Measurements from ENCODE around the gene FRMD8. TPM values are rescaled to one million over a fixed set of nuclear protein-coding genes. Genes with fewer than 3 reads are reported as not detected.

FRMD8 gene
- polyA plus RNA-seq, 1 donor from 2014 or later, result 22.2 TPM

- Histone ChIP-seq H3K9me3 (ENCODE audit: low read length) (no peaks in the 10 kb centered on the region), H3K27me3 (ENCODE audit: insufficient read depth, low read depth, low read length) (no peaks in the 10 kb centered on the region), H3K4me2 (ENCODE audit: low read length) (no peak overlapping the region), H3K36me3 (ENCODE audit: insufficient read depth, low read length) (no peaks in the 10 kb centered on the region), H3K4me3 (ENCODE audit: low read length) (no peak overlapping the region), H4K20me1 (ENCODE audit: insufficient read depth) (no peaks in the 10 kb centered on the region), H3K79me2 (replicated peaks; ENCODE audit: insufficient read depth, low read length) (no peaks in the 10 kb centered on the region), H3F3A (ENCODE audit: insufficient read depth, low read length, poor library complexity, severe bottlenecking) (no peaks in the 10 kb centered on the region), H3K27ac (ENCODE audit: low read length) (no peak overlapping the region), H3K9me2 (ENCODE audit: insufficient read depth, low read length) (no peaks in the 10 kb centered on the region), H3K9ac (ENCODE audit: low read length) (no peak overlapping the region), H2AFZ (ENCODE audit: low read depth, low read length) (no peak overlapping the region)
- TF ChIP-seq SMC3 (conservative IDR thresholded peaks at IDR 0.05; ENCODE audit: poor library complexity), result no peak
- no peak for TF ChIP-seq TAF1 (IDR thresholded peaks at IDR 0.05; ENCODE audit: low read depth)
- TF ChIP-seq CTCF (IDR thresholded peaks at IDR 0.05; ENCODE audit: poor library complexity, severe bottlenecking), result no peak
- no peak for TF ChIP-seq EZH2 (IDR thresholded peaks at IDR 0.05; ENCODE audit: borderline replicate concordance, insufficient read depth, low read length, poor library complexity, severe bottlenecking)
- no peak for TF ChIP-seq MXI1 (conservative IDR thresholded peaks at IDR 0.05; ENCODE audit: poor library complexity, severe bottlenecking)
- TF ChIP-seq, protein P1, sequence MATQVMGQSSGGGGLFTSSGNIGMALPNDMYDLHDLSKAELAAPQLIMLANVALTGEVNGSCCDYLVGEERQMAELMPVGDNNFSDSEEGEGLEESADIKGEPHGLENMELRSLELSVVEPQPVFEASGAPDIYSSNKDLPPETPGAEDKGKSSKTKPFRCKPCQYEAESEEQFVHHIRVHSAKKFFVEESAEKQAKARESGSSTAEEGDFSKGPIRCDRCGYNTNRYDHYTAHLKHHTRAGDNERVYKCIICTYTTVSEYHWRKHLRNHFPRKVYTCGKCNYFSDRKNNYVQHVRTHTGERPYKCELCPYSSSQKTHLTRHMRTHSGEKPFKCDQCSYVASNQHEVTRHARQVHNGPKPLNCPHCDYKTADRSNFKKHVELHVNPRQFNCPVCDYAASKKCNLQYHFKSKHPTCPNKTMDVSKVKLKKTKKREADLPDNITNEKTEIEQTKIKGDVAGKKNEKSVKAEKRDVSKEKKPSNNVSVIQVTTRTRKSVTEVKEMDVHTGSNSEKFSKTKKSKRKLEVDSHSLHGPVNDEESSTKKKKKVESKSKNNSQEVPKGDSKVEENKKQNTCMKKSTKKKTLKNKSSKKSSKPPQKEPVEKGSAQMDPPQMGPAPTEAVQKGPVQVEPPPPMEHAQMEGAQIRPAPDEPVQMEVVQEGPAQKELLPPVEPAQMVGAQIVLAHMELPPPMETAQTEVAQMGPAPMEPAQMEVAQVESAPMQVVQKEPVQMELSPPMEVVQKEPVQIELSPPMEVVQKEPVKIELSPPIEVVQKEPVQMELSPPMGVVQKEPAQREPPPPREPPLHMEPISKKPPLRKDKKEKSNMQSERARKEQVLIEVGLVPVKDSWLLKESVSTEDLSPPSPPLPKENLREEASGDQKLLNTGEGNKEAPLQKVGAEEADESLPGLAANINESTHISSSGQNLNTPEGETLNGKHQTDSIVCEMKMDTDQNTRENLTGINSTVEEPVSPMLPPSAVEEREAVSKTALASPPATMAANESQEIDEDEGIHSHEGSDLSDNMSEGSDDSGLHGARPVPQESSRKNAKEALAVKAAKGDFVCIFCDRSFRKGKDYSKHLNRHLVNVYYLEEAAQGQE (IDR thresholded peaks at IDR 0.05; ENCODE audit: borderline replicate concordance), result no peak
- TF ChIP-seq POLR2AphosphoS5 (IDR thresholded peaks at IDR 0.05), result no peak
- no peak for TF ChIP-seq RAD21 (conservative IDR thresholded peaks at IDR 0.05)
- TF ChIP-seq EP300 (conservative IDR thresholded peaks at IDR 0.05; ENCODE audit: poor library complexity, severe bottlenecking), result no peak
Measured at GRCh38 chr11:65435411-65435931, 49.0 kb downstream of the FRMD8 start.

GRCh38 chr11:65435981-65436411, 49.6 kb downstream of the FRMD8 start:
- no peaks in the 10 kb centered on the region for H4K20me1 ChIP-seq (ENCODE audit: insufficient read depth)
- no peak overlapping the region for H3K9ac ChIP-seq (ENCODE audit: low read length)
- no peaks in the 10 kb centered on the region for H3K27me3 ChIP-seq (ENCODE audit: insufficient read depth, low read depth, low read length)
- no peaks in the 10 kb centered on the region for H3K79me2 ChIP-seq (replicated peaks; ENCODE audit: insufficient read depth, low read length)
- no peaks in the 10 kb centered on the region for H3K36me3 ChIP-seq (ENCODE audit: insufficient read depth, low read length)
- H3K9me3 ChIP-seq (ENCODE audit: low read length), result no peaks in the 10 kb centered on the region
- H3K9me2 ChIP-seq (ENCODE audit: insufficient read depth, low read length), result no peaks in the 10 kb centered on the region
- no peak overlapping the region for H2AFZ ChIP-seq (ENCODE audit: low read depth, low read length)
- H3K27ac ChIP-seq (ENCODE audit: low read length), result no peak overlapping the region
- H3K4me3 ChIP-seq (ENCODE audit: low read length), result no peak overlapping the region
- H3K4me2 ChIP-seq (ENCODE audit: low read length), result no peak overlapping the region
- H3F3A ChIP-seq (ENCODE audit: insufficient read depth, low read length, poor library complexity, severe bottlenecking), result no peaks in the 10 kb centered on the region
- TF ChIP-seq, protein P1 (IDR thresholded peaks at IDR 0.05; ENCODE audit: borderline replicate concordance), result no peak
- no peak for TF ChIP-seq EP300 (conservative IDR thresholded peaks at IDR 0.05; ENCODE audit: poor library complexity, severe bottlenecking)
- TF ChIP-seq MXI1 (conservative IDR thresholded peaks at IDR 0.05; ENCODE audit: poor library complexity, severe bottlenecking), result no peak
- TF ChIP-seq SMC3 (conservative IDR thresholded peaks at IDR 0.05; ENCODE audit: poor library complexity), result no peak
- TF ChIP-seq POLR2AphosphoS5 (IDR thresholded peaks at IDR 0.05), result no peak
- TF ChIP-seq TAF1 (IDR thresholded peaks at IDR 0.05; ENCODE audit: low read depth), result no peak
- no peak for TF ChIP-seq CTCF (IDR thresholded peaks at IDR 0.05; ENCODE audit: poor library complexity, severe bottlenecking)
- no peak for TF ChIP-seq EZH2 (IDR thresholded peaks at IDR 0.05; ENCODE audit: borderline replicate concordance, insufficient read depth, low read length, poor library complexity, severe bottlenecking)
- no peak for TF ChIP-seq RAD21 (conservative IDR thresholded peaks at IDR 0.05)

Data from neural cell (in vitro differentiated cells).